Fibroblast of villous mesenchyme (primary cell): ENCODE results near the gene MASP2. TPM values are rescaled to one million over a fixed set of nuclear protein-coding genes. Genes with fewer than 3 reads are reported as not detected.
"Not testable (repeated sequence)": the region's sequence is repeated elsewhere in the genome, so short reads cannot be mapped to it uniquely, and the experiment has no call there.

ENCODE experiments used
- DNase-seq: peaks from one replicate; pipeline ENCODE4 v3.0.0-alpha.2; 2010; ENCODE audit warnings: low read depth
- H3K4me3 ChIP-seq: 2 replicates; pipeline ENCODE4 v1.5.1; 2011; ENCODE audit warnings: low read depth, mild to moderate bottlenecking, low read length
- total RNA-seq: library from RNA; depleted of rRNA; stranded (reverse); fragments of >200 nt; gene quantifications from 2 replicates; pipeline ENCODE4 v1.2.3, GENCODE V29; 2012
- TF ChIP-seq, protein P1 (sequence below): IDR thresholded peaks from 2 replicates; pipeline ENCODE4 v1.5.1; 2012; ENCODE audit warnings: low read depth, mild to moderate bottlenecking, low read length; ENCODE audit not compliant: insufficient read depth

The MASP2 gene
- total RNA-seq, 1 donor, result not detected

DNA sequence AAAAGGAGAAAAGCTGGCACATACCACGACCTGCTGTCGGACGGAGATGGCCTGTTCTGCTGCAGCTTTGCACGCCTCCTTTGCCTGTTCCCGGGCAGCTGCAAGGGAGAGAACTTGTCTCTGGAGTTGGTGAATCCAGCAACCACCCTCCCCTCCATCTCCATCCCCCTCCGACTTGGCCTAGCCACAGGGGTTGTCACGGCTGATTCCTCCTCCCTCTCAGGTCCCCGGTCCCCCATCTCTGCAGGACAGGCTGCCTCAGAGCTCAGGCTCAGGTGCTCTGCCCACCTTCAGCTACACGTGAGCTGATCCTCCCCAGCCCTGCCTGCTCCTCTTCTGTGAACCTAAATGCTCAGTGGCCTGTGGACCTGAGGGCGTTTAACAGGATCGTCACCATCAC lies 23.8 kb upstream of the MASP2 start:
- TF ChIP-seq, protein P1, sequence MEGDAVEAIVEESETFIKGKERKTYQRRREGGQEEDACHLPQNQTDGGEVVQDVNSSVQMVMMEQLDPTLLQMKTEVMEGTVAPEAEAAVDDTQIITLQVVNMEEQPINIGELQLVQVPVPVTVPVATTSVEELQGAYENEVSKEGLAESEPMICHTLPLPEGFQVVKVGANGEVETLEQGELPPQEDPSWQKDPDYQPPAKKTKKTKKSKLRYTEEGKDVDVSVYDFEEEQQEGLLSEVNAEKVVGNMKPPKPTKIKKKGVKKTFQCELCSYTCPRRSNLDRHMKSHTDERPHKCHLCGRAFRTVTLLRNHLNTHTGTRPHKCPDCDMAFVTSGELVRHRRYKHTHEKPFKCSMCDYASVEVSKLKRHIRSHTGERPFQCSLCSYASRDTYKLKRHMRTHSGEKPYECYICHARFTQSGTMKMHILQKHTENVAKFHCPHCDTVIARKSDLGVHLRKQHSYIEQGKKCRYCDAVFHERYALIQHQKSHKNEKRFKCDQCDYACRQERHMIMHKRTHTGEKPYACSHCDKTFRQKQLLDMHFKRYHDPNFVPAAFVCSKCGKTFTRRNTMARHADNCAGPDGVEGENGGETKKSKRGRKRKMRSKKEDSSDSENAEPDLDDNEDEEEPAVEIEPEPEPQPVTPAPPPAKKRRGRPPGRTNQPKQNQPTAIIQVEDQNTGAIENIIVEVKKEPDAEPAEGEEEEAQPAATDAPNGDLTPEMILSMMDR, result no peak
- no peak overlapping the region for H3K4me3 ChIP-seq

DNA sequence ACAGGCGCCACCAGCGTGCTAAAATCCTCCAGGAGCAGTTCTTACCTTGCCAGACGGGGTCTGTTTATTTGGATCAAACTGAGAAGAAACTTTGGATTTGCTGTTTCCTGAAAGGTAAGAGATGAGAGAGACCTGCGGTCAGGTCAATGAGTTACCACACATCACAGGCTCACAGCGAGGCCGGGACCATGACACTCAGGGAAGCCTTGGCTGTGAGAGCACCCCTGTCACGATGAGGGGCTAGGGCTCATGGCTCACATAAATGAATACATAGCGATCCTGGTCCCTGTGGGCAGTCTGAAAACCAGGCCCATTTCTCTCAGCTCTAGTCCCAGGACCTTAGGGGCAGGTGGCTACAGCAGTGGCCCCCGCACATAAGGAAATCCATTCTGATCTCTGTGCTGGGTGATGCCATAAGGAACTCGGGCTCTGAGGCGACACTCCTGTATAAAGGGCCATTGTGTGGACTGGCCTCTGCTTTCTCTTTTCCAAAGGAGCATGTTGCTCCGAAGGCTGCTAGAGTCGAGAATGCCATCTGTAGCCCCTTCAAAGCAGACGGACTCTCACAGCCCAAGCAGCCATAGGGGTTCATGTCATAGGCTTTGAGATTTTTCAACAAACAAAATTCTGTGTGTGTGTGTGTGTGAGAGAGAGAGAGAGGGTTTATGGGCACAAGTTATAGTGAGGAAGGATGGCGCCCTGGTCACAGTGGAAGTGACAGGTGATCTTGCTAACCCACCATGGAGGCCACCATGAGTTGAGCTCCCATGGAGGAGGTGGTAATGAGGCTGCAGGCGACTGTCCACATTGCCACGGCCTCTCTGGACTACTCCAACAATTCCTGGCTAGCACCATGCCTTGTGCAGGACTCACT lies 21.8 kb upstream of the MASP2 start:
- TF ChIP-seq, protein P1, result no peak
- no peak overlapping the region for H3K4me3 ChIP-seq
- no peak for DNase-seq

More for the DNA sequence above, 23.8 kb upstream of the MASP2 start:
- DNase-seq, result no peak

DNA sequence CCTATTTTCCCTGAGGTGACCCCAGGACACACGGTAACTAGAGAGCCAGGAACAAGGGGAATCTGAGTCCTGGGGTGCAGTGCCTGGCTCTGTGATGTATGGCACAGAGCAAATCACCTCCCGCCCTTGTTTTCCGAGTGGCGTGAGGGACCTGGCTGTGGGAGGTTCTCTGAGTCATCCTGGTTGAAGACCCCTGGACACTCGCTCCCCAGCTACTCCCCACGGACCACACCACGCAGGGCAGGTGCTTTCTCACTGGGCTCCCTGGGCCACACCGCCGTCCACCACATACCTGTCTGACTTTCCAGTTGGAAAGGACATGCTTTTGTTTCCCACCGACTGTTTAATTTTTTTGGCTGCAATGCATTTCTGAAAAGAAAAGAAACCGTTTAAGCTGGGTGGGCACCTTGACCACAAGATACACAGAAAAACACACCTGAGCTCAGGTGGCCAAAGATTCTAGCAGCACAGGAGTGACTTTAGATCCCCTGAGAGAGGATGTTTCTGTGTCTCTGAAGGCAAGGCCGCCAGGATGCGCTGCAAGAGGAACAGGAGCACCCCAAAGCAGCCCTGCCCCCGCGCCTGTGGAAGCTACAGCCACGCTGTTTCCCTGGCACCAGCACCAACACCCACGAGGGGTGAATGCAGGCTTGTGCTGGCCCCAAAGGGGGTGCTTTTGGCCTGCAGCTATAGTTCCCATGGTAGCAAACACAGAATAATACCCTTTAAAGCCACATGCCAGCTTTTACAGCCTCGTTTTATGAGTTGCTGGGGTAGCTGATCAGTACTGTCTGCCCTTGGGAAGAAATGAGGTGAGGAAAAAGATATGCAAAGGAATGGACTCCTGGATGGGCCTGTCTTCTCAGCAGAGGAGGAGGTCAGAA lies 20.9 kb upstream of the MASP2 start:
- no peak for DNase-seq
- TF ChIP-seq, protein P1, result no peak
- H3K4me3 ChIP-seq, result no peak overlapping the region

DNA sequence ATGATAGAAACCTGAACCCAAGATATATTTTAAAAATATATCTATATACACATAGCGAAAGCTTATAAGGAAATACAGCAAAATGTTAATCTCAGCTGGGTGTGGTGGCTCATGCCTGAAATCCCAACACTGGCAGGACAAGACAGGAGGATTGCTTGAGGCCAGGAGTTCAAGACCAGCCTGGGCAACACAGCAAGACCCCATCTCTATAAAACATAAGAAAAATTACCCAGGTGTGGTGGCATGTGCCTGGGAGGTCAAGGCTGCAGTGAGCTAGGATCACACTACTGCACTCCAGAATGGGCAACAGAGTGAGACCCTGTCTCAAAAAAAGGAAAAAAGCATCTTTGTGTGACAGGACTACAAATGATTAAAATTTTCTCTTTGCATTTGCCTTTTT lies 18.8 kb upstream of the MASP2 start:
- TF ChIP-seq, protein P1, result no peak
- no peak overlapping the region for H3K4me3 ChIP-seq
- DNase-seq, result no peak

DNA sequence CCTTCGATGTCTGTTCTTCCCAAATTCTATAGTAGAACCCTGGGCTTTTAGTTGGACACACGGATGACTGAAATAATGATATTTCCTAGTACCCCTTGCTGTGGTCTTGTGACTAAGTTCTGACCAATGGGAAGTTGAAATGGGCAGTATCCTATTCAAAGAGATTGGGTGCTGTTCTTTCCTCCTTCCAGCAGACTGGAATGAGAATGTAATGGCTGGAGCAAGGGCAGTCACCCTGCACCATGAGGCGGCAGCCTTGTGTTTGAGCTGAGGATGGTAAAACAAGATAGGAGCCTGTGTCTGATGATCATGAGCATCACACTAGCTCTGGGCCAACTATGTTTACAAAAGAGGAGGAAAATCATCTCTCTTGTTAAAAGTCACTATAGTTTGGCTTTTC lies 17.9 kb upstream of the MASP2 start:
- H3K4me3 ChIP-seq, result no peak overlapping the region
- TF ChIP-seq, protein P1, result no peak
- no peak for DNase-seq

DNA sequence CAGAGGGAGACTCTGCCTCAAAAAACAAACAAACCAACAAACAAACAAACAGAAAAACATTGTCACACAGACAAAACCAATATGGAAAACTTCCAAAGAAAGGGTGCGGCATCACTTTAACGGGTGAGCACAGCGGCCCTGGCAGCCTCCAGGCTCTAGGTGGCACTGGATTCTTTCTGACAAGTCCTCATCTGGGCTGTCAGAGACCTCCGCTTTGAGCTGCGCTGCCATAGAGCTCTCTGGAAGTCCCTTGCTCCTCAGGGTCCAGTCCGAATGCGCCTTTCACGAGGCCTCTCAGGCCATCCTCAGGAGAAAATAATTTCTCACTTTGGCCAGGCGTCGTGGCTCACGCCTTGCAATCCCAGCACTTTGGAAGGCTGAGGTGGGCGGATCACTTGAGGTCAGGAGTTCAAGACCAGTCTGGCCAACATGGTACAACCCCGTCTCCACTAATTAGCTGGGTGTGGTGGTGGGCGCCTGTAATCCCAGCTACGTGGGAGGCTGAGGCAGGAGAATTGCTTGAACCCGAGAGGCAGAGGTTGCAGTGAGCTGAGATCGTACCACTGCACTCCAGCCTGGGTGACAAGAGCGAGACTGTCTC lies 17.0 kb upstream of the MASP2 start:
- H3K4me3 ChIP-seq, DNase-seq: not testable (repeated sequence)

DNA sequence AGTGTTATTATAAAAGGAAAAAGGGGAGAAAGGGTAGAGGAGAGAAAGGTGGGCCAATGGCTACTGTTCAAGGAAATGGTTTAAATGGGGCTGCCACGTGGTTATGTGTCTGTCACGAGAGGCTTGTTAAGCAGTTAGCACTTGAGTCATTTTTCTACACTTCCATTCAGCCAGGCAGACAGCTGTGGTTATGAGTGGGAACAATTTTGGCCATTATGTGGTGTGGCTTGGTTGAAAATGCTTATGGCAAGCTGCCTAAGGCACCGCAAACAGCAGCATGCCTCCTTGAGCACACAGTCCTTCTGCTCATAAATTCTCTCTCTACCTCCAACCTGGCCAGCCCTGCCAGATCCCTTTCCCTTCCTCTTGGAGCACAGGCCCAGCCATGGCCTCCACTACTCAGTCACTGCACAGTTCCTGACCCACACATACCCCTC lies 15.9 kb upstream of the MASP2 start:
- TF ChIP-seq, protein P1, result no peak
- H3K4me3 ChIP-seq, result no peak overlapping the region
- no peak for DNase-seq
